GM12872 (cell line): ENCODE results near the gene OR4D2.

ENCODE experiments used
- TF ChIP-seq, protein P1 (sequence below): IDR thresholded peaks from 3 replicates; pipeline ENCODE4 v1.5.1; 2011; ENCODE audit warnings: low read depth, mild to moderate bottlenecking, low read length, moderate library complexity; ENCODE audit not compliant: insufficient read depth

Gene OR4D2

DNA sequence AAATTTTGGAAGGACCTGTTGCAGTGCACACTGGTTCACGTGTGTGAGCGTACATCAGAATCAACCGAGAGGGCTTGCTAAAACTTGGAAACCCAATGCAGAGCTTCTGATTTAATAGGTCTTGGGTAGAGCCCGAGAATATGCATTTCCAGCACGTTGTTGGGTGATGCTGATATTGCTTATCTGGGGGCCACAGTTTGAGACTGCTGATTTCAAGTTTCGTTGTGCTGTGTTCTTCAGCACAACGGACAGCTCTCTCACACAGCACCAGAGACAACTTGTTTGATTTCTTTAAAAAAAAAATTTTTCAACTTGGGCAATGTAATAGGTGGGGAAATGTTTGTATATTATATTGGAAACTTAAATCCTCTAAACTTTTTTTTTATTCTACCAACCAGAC lies 9.4 kb downstream of the OR4D2 start:
- TF ChIP-seq, protein P1, sequence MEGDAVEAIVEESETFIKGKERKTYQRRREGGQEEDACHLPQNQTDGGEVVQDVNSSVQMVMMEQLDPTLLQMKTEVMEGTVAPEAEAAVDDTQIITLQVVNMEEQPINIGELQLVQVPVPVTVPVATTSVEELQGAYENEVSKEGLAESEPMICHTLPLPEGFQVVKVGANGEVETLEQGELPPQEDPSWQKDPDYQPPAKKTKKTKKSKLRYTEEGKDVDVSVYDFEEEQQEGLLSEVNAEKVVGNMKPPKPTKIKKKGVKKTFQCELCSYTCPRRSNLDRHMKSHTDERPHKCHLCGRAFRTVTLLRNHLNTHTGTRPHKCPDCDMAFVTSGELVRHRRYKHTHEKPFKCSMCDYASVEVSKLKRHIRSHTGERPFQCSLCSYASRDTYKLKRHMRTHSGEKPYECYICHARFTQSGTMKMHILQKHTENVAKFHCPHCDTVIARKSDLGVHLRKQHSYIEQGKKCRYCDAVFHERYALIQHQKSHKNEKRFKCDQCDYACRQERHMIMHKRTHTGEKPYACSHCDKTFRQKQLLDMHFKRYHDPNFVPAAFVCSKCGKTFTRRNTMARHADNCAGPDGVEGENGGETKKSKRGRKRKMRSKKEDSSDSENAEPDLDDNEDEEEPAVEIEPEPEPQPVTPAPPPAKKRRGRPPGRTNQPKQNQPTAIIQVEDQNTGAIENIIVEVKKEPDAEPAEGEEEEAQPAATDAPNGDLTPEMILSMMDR, result no peak

DNA sequence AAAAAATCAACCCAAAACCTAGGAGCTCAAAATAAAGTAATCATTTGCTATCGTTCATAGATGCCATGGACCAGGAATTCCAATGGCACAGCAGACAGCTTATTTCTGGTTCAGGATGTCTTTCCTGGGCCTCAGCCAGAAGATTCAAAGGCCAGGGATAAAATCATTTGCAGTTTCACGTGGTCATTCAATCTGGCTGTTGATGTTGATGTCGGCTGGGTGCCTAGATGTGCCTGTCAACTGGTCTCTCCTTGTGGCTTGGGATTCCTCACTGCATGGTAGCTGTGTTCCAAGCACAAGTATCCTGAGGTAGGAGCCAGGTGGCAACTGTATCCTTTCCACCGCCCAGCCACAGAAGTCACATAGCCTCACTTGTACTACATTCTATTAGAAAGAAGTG lies 15.0 kb downstream of the OR4D2 start:
- TF ChIP-seq, protein P1, result no peak

DNA sequence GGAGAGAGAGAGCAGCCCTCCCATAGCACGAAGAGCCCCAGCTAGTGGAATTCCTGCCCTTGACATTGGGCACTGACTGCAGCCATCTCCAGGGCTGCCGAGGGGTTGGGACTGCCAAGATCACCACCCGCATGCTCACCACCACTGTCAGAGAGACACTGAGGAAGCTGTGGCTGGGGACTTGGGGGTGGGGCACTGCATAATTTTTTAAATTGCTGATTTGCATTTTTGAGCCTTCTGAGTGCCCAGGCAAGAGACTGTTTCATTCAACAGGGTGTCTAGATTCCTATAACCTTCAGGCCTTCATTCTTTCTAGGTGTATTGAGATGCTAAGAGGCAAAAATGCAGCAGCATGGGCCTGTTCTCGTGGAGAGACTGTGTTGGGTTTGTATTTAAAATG lies 16.7 kb downstream of the OR4D2 start:
- TF ChIP-seq, protein P1, result no peak

DNA sequence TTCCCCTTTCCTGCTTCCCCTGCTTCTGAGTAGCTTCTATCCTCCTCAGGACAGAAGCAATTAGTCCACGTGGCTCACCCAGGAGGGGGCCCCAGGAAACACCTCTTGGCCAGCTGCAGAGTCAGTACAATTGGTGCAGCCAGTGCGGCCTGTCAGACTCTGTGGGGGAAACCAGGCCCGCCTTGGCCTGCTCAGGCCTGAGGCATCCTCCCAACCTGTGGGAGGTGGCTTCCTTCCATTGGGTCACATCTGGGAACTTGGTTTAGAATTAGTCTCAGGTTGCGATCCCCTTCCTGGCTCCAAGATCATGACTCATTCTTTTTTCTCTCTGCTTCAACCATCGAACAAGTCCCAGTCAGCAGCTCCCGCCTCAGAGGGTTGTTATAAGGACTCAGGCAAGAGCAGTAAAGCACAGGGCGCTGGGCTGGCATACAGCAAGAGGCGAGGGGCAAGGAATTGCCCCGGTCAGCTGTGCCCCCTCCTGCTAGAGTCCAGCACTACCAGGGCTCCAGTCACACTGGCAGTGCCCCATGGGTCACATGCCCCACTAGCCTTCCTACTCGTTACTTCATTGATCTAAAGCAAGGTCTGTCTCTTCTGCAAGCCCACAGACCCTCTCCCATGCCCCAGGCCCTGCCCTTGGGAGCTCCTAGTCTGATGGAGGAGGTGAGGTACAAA lies 17.7 kb downstream of the OR4D2 start:
- TF ChIP-seq, protein P1, result no peak

DNA sequence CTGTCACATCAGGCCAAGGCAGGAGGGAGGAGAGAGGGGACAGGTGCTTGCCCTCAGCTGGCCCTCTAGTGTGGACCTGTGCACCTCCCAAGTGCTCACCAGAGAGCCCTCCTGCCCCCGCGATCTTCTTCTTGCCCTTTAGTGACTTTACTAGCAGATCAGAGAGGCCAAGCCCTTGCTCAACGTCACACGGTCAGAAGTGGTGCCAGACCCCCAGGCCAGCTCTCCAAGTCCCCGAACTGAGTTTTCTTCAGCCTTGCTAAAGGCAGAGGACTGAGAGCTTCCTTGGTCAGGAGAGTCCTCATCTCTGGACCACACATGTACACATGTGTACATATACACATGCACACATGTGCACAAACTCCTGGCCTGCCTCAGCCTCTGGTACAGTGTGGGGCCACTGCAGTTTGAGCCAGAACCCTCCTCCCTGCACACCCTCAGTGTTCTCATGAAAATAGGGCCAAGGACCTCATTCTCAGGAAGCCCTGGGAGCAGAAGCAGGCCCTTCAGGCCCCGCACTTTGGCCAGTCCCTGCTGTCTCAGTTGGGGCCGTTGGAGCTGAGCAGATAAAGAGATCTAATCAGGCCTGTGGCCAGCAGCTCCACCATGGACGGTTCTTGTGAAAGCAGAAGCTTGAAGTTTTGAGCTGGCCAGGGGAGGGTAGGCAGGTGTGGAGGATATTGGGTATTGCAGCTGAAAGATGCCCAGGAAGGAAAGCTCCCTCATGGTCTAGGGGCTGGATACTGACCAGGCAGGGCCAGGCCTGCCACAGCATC lies 18.4 kb downstream of the OR4D2 start:
- TF ChIP-seq, protein P1, result no peak

DNA sequence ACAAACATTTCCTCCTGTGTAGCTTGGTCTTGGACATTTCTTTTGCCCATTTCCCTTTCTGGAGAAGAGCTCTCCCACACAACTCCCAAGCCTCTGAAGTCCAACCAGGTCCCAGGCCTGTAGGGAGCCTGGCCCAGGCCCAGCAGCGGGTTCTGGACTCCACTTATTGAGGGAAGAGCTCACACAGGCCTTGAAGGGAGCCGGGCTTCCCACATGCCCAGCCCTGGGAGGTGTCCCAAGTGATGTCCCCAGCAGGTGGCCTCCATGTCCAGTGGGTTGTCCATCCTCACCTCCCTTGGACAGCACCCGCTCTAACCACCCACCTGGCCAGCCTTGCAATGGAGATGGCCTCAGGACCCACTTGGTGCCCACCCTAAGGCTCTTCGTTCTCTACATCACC lies 19.8 kb downstream of the OR4D2 start:
- TF ChIP-seq, protein P1, result no peak

DNA sequence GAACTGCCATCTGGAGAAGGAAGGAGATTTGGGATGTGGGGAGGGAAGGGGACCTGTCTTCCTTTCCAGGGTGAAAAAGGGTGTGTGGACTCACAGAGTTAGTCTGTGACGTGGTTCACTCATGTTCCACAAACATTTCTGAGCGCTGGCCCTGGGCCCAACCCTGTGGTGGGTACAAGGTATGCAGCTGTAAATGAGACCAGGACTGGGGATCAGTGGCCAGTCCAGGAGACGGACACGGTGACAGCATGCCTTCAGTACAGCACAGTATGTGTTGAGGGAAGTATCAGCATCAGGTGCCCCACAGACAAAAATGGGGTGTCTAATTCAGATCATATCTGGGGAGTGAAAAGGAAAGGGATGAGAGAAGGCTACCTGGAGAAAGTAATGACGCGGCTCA lies 20.3 kb downstream of the OR4D2 start:
- TF ChIP-seq, protein P1, result no peak
